Renal pelvis (tissue), 4 donors: ENCODE measurements around the gene TSKU. TPM values are rescaled to one million over a fixed set of nuclear protein-coding genes. Genes with fewer than 3 reads are reported as not detected.
"Not testable (repeated sequence)": the region's sequence is repeated elsewhere in the genome, so short reads cannot be mapped to it uniquely, and the experiment has no call there.

Source experiments
- DNase-seq: peaks from one replicate; pipeline ENCODE4 v3.0.0-alpha.2; 2013
- polyA plus RNA-seq, 3 donors: library from polyadenylated mRNA; unstranded; fragments of 120-200 nt; gene quantifications; one replicate each; pipeline ENCODE4 v1.2.1, GENCODE V29; 2013; ENCODE audit not compliant: insufficient read length in 3 of 3

Gene TSKU
- polyA plus RNA-seq, 3 donors = 22.7 to 33.1 (median 28.6) TPM

- not testable (repeated sequence) for DNase-seq
These were observed 38.2 kb downstream of the TSKU start for GRCh38 chr11:76821396-76821795.

DNA sequence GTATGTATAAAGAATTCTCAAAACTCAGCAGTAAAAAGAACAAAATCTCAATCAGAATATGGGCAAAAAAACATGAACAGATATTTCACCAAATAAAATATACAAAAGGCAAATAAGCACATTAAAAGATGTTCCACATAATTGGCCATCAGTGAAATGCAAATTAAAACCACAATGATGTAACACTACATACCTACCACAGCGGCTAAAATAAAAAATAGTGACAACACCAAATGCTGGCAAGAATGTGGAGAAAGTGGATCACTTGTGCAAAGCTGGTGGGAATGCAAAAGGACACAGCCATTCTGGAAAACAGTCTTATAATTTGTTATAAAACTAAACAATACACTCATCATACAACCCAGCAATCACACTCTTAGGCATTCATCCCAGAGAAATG, 39.2 kb downstream of the TSKU start:
- DNase-seq = no peak

- DNase-seq = no peak
These were observed 40.4 kb downstream of the TSKU start for GRCh38 chr11:76823481-76824028.

DNA sequence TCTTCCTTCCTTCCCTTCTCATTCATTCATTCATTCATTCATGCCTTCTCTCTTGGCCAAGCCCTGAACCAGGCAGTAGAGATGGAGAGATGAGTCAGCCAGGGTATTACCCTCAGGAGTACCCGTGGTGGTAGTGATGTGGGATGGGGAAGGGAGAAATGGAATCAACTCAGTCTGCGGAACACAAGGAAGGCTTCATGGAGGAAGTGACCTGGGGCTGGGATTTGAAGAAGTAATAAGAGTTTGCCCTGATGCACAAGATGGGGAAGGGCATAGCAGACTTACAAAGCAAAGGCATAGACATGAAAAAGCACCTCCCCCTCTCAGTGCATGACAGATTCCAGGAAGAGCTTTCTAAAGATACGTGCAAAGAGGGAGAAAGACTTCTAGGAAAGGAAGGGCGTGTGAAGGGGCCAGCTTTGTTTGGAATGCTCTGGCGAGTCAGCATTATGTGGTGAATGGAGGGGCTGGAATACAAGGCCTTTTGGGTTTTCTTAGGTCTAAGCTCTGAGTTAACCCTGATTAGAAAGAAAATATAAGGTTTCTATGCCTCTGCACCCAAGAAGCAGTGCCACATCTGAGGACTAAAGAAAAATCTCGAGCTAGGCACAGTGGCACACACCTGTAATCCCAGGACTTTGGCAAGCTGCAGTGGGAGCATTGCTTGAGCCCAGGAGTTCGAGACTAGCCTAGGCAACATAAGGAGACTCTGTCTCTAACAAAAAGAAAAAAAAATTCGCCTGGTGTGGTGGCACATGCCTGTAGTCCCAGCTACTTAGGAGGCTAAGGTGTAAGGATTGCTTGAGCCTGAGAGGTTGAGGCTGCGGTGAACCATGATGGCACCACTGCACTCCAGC, 41.2 kb downstream of the TSKU start:
- DNase-seq = no peak

DNA sequence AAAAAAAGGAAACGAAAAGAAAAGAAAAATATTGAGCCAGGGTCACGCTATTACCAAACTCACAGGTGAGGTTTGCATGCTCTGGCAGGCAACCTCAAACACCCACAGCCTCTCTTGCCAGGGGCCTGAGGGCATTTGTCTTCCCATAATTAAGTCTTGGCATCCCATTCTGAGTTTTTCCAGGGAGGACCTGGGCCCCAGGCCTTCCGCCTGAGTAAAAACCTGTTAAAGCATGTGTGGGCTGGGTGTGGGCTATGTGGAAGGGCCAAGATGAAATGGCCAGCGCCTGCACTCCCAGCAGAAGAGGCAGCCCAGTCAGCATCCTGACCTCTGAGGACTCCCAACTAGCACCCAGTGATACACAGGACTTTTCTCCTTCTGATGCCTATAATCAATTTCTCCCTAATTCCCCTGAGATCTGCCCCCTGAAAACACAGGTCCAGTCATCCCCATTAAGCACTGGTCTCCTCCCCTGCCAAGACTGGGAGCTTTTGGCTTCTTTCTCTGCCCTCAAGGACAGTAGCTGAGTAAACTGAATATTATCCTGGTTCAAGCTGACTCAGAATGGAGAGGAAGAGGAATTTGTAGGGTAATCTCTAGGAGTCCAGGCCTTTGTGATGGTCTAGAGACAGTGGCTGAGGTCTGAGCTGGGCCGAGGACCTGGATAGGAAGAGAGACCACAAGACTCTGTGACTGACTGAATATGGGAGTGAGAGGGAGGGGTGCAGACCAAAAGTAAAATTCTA, 42.0 kb downstream of the TSKU start:
- DNase-seq = no peak

DNA sequence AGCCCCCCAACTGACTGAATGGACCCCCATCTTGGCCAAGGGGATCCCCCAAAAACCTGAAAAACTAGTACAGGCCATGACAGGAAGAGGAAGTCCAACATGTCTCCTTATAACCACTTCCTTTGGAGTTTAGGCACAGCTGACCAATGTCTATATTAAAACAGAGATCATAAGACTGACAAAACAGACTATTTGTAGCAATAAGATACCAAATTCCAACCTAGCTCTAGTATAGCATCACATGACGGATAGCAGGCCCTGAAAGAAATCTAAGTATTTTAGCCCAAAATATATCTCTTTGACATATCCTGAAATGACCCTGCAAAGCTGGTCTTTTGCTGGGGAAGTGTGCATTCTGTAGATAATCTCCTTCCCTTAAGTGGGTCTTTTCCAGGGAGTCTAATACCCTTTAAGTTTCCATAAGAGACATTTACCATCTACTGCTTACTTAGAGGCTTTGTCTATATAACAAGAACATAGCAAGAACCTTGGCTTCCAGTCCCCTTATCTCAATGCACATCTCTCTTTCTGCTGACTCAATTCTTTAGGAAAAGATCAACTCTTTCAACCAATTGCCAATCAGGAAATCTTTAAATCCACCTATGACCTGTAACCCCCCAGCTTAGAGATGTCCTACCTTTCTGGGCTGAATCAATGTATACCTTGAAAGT, 42.7 kb downstream of the TSKU start:
- no peak for DNase-seq

GRCh38 chr11:76826508-76826907, 43.4 kb downstream of the TSKU start:
- not testable (repeated sequence) for DNase-seq

GRCh38 chr11:76827005-76827404, 43.8 kb downstream of the TSKU start:
- DNase-seq = not testable (repeated sequence)

GRCh38 chr11:76830639-76831327, 47.6 kb downstream of the TSKU start:
- DNase-seq = no peak

DNA sequence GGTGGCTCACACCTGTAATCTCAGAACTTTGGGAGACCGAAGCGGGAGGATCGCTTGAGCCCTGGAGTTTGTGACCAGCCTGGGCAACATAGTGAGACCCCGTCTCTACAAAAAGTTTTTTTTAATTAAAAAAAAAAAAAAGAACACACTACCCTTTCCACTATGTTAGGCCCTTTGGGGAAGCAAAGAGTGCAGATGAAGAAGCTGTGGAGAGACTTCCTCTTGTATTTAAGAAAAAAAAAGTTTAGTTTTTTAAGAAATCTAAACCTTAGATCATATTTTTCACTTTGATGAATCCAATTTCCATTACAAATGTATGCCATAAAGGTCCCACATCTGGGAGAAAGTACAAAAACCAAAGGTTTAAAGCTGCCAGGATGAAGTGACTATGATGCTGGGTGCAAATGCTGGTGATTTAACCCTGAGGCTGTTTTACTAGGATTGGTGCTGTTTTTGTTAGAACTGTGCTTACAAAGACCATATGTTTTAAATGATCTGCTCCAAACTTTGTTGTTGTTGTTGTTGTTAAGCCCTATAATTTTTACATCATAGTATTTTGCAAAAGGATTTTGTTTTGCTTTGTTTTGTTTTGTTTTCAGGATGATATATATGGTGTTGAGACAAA, 48.6 kb downstream of the TSKU start:
- no peak for DNase-seq

DNA sequence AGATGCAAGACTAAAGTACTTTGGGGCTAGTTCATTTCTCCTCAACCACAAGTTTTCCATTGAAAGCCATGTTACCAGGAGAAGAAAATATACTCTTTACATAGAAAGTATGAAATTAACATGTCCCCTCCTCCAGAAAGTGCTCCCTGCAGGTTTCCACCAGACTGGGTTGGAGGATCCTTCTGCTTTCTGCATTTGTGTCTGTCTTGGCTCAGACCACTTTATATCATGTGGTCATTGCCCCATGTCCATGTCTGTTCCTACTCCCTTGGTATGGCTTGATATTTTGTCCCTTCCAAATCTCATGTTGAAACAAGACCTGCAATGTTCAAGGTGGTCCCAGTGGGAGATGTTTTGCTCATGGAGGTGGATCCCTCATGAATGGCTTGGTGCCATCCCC, 49.2 kb downstream of the TSKU start:
- no peak for DNase-seq

GRCh38 chr11:76834151-76834550, 51.0 kb downstream of the TSKU start:
- DNase-seq = no peak

- DNase-seq = no peak
These were observed 51.9 kb downstream of the TSKU start for GRCh38 chr11:76835036-76835435.

- DNase-seq = no peak
These were observed 52.9 kb downstream of the TSKU start for GRCh38 chr11:76835928-76836612.

DNA sequence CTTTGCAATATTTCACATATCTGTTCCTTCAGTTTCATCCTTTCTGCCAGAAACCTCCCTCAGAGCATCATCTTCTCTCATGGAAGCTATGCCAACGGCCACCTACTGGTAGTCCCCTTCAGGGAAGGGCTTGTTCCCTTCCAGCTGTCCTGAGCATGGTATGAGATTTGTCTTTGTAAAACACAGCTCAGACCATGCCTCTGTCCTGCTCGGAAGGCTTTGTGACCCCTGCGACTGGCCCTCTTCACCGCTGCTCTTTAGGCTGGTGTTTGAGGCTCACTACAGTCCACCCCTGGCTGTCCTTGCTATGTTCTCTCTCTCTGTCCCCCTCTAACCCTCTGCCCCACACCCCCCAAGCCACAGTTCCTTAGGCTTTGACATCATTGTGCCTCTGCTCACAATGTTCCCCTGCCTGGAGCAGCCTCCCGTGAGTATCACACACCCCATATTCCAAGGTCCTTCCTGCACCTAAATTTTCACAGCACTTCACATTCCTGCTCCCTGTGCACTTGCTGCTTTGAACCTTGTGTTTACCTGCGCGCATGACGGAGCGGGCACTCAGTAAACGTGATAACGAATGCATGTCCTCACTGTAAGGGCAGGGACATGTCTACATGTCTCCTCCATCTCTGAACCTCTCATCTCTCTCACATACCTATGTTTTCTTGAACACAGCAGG, 53.6 kb downstream of the TSKU start:
- no peak for DNase-seq

GRCh38 chr11:76837696-76838677, 54.8 kb downstream of the TSKU start:
- no peak for DNase-seq

DNA sequence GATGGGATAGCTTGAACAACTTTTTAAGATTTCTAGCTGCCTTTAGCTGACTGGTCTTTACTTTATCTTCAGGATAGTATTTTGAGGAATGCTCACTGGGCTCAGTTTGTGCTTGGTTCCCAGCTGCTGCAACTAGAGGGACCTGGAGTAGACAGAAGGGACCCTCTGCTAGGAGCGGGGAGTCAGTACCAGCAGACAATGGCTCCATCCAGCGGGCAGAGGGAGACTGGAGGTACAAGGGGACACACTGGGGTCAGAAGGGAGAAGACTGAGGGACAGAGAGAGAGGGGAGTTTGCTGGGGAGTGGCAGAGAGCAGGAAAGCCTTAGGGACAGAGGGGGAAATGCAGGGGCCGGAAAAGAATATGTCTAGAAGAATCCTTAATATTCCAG, 55.5 kb downstream of the TSKU start:
- DNase-seq = no peak

DNA sequence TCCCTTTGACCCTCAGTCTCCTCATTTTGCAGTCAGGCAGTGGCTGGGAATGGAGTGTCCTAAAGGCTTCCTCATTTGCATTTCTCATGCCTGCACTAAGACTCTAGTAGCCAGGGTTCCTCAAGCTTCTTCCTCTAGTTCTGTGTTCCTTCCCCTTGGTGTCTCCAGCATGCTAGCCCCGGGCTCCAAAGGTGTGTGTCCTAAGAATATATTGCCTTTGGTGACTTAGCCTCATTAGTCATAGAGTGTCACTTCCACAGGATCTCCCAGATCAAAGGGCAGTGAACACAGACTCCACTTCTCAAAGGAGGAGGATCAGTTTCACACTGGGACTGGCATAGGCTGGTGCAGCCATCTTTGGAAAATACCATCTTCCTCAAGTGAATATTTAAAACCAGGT, 56.2 kb downstream of the TSKU start:
- DNase-seq = no peak
